HG02973 (cell line): ENCODE results near the gene RINL.

Experiments used
- ATAC-seq: cut with Tn5 transposase; IDR thresholded peaks from one replicate; pipeline ENCODE4 v1.9.1; 2021; ENCODE audit warnings: moderate library complexity; ENCODE audit not compliant: unreplicated experiment

The RINL gene

GRCh38 chr19:38850436-38850975, 27.6 kb downstream of the RINL start:
- ATAC-seq = peak; percentile 55

- ATAC-seq = peak; percentile 49
Measured at GRCh38 chr19:38849860-38850435, 28.1 kb downstream of the RINL start, which contains the start of gene HNRNPL. HNRNPL (minus strand) TSS chr19:38849986; CDS start chr19:38849966, 20 bp downstream.

DNA sequence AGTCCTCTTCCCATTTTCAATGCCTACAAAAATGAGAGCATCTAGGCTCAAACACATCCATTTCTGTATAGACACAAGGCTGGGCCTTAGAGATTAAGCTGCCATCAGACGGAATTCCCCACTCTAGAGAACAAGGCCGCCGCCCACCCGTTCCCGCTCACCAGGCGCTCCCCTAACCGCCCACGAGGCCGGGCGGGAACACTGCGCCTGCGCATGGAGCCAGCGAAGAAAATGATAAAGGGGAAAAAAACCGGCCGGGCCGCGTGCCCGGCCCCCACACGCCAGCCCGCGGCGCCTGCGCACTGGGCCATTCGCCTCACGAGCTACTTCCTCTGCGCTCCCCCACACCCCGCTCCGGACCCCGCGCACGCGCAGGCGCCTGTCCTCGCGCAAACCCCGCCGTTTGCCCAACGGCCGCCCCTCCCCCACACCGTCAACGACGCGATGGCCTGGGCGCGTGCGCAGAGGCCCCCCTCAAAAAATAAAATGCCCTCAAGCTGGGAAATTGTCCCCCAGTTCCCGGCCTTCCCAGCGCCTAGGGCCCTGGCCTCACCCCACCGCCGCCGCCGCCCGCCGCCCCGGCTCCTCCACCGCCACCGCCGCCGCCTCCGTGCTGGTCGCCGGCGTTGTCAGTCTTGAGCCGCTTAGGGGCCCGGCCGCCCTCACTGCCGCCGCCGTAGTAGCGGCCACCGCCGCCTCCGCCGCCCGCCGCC, 28.8 kb downstream of the RINL start:
- ATAC-seq = peak; percentile 27

DNA sequence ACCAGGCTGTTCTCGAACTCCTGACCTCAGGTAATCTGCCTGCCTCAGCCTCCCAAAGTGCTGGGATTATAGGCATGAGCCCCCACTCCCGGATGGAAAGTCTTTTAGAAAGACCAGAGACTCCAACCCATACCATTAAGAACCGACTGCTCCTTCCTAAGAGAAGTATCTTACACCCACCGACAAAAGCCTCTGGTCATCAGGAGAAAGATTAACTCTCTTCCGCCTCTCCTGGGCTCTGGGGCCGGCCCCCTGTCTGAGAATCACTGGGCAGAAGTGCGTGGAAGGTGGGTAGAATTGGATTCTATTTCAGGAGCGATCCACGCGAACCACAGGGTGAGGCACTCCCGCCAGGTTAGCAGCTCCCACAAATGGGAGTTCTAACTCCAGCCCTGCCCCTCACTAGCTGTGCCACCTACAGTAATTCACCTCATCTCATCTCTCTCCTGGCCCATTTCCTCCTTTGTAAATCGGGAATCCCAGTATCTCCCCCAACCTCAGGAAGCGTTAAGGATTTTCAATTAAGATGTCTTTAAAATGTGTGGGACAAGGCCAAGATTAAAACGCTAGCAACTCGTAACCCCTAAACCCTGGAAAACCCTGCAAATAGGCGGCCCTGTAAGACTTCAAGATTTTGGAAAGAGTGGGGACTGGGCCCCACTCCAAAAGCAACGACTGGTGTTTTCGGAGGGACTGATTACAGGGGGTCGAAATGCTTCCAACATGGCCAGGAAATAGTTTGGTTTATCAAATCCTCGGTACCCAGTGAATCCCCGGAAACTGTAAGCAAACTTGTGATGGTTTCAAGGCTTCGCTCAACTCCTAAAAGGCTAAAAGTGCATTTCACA, 29.6 kb downstream of the RINL start:
- no peak for ATAC-seq

- no peak for ATAC-seq
Measured at GRCh38 chr19:38846097-38846496, 32.0 kb downstream of the RINL start.

- no peak for ATAC-seq
Measured at GRCh38 chr19:38845374-38846024, 32.6 kb downstream of the RINL start.

DNA sequence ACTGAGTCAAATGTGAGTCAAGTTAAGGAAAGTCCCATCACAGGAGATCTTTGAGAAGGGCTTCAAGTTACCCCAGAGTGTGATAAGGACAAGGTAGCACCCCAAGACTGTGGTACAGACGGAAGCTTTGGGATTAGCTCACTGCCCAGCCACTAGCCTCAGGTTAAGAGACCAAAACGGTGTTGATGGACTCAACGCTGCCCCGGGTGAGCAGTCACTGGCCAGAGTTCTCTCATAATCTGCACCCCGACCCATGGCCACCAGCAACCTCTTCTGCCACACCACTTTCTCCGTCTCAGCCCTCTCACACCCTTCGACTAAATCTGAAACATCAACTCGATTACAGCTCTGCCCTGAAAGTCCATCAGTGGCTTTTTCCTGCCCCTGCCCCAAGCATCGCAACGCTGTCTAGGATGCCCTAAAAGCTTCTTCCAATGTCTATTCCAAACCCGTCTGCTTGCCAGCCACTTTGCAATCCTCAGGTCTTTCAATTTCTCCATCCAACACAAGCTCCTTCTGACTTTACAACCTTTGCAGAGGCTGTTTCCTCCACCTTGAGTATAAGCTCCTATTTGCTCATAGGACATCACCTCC, 33.9 kb downstream of the RINL start:
- no peak for ATAC-seq

GRCh38 chr19:38843175-38843758, 34.8 kb downstream of the RINL start:
- no peak for ATAC-seq

DNA sequence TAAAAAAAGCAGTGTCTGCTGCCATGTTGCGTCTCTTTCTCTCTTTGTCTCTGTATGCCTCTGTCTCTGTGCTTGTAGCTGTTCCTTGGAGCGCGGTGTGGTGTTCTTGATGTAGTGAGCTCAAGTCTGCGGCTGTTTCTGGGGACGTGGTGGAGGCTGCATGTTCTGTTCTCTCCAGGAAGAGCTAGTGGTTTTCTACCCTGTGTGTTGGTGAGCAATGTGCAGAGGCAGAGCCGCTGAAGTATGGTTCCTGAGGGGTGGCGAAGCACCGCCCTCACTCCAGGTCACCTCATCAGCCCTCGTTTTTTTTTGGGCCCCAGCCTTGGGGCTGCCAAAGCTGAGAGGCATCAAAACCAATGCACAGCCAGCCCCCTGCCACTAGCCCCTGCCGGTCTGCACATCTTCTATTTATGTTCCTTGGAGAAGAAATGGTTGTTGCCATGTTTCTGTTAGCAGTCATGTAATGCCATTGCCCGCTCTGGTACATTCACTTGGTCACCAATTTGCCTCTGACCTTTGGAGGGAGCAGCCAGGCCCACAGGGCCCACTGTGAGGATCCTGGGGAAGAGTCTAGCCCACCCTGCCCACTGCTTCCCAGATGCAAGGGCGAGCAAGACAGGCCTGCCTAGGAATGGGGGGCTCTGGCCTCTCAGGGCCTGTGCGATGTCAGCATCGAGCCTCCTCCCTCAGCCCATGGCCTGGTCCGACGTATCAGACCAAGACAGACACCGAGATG, 35.5 kb downstream of the RINL start:
- ATAC-seq = no peak

DNA sequence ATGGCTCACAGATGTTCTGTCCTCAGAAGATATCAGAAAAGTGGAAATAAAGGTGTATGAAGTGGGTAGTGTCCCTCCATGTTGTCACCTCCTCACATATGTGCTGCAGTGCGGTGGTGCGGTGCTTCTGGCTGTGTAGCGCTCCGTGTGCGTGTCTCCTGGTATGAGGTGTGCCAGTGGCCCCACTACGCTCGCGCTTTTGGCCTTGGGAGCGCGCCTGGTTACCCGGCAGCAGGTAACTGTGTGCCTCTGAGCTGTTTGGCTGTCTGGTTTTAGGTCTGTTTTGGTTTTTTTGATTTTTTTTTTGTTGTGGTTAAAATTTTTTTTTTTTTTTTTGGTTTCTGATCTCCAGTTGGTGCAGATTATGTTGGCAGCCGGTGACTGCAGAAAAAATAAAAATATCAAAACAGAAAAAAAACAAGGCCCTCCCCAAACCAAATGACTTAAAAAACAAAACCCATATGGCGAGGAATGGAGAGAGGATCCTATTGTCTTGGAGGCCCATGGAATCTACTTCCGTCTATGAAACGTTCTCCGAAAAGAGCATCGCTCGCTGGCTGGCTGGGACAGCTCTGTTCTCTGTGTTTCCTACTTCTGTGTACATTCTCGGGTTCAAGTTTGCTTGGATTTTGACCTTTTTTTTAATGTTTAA, 36.2 kb downstream of the RINL start:
- no peak for ATAC-seq

GRCh38 chr19:38841180-38841766, 36.8 kb downstream of the RINL start:
- no peak for ATAC-seq

- ATAC-seq = no peak
Measured at GRCh38 chr19:38840583-38840968, 37.5 kb downstream of the RINL start.

DNA sequence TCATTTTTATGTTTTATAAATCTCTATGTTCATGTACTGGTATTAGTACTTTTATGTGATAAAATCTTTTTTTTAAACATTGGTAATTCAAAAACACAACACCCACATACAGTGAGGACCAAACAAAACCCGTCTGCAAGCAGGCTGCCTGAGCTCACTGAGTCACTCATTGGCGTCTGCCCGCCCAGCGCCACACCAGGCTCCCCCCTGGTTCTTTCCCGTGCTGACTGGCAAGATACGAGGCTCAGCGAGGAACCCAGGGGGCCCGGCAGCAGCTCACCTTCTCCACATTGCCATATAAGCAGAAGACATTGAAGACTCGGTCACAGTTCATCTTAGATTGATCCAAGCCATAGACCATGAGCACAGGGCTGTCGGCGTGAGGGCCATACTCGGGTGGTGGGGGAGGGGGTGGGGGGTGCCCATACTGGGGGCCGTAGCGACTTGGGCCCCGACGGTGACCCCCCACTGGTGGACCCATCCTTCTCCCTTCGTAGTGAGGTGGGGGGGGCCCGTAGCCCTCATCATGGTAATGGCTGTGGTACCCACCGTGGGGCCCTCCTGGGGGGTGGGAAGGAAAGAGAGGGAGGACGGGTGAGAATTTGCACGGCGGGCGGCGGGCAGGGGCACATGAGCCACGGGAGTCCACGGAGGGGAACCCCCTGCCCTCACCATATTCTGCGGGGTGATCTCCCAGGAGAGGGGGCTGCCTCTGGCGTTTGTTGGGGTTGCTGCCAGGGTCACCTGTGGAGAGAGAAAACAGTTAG, 38.1 kb downstream of the RINL start:
- no peak for ATAC-seq

DNA sequence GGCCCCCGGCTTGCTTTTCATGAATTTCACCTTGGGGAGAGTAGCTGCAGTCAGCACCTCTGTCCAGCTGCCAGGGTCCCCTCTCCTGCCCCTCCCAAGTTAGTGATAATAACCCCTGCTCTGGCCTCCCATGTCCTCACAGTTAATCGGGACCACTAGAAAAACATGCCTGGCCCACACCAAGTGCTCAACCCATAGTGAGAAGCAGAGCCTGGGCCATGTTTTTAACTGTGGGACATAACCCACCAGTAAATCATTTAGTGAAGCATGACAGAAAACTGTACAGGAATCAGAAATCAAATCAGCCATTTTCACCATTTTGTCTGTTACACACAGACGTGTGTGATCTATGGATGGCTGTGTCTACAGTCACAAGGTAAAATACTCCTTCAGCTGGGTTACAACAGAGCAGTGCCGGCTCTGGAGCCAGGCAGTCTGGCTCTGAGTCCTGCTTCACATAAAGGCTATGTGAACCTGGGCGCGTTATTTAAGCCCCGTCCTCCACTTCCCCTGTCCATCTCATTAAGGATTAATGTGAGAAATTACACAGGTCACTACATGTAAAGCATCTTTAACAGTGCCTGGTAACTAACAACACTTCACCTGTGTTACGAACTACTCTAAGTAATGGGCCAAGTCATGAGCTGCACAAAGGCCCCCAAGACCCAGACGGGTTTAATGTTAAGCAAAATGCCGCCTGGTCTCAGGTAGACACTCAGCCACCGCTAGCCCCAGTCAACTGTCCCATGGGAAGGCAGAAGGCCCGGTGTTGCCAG, 38.9 kb downstream of the RINL start:
- no peak for ATAC-seq

- no peak for ATAC-seq
Measured at GRCh38 chr19:38838208-38838985, 39.7 kb downstream of the RINL start.

DNA sequence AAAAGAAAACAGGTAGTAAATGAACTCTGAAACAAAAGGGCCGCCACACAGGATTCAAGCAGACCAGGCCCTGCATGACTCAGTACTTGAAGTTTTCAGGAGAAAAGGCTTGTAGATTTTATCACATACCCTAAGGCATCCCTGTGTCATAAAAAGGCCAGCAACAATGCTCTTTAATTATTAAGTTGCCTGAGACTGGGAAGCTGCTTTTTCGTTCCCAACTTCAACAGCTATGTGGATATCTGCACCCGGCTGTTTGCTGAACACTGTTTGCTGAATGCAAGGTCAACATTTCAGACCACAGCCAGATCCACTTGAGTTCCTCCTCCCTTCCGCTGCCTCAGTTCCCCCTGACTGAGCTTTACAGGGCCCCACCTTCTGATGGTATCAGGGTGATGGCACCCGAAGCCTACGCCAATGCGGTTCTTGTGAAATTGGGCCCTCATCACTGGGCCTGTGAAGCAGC, 40.4 kb downstream of the RINL start:
- ATAC-seq = no peak
